HCT116 (cell line): Measurements from ENCODE around the gene BABAM2. TPM values are rescaled to one million over a fixed set of nuclear protein-coding genes. Genes with fewer than 3 reads are reported as not detected.

Experiments used
- ATAC-seq: fragments of 200-7000 bp; cut with Tn5 transposase; 2 replicates; pipeline ENCODE4 v1.9.1; 2020; ENCODE audit warnings: mild to moderate bottlenecking, moderate library complexity
- BruUV-seq: library from RNA; stranded (reverse); fragments of 400-500 nt; replicated peaks from 2 replicates; lab custom pipeline; 2021; lab: Mats Ljungman, UMichigan
- CTCF ChIA-PET: fragments of 300-600 bp; sonication (Branson Sonifier 250); formaldehyde crosslinking; loops from one replicate; lab custom pipeline; 2021; ENCODE audit warnings: antibody characterized with exemption; lab: Charles Lee
- POLR2A ChIA-PET: fragments of 300-600, 350-600 bp; sonication (Branson Sonifier 250); formaldehyde crosslinking; loops from one replicate; lab custom pipeline; 2021; ENCODE audit warnings: antibody characterized with exemption; lab: Charles Lee
- RAD21 ChIA-PET, 2 experiments: fragments of 300-600 bp; sonication (Branson Sonifier 250); formaldehyde crosslinking; loops; one replicate each; lab custom pipeline; 2023; ENCODE audit warnings: low total read pairs in 2 of 2; ENCODE audit not compliant: uncharacterized antibody in 2 of 2, unreplicated experiment in 2 of 2, low non-redundant PET in 1 of 2; lab: Charles Lee
- DNase-seq: peaks from one replicate; pipeline ENCODE4 v3.0.0-alpha.2; 2010; ENCODE audit warnings: low read depth, low spot score
- H2AFZ ChIP-seq: fragments of 200-600 bp; shearing (Covaris generic), sonication (generic); 2 replicates; pipeline ENCODE4 v1.6.1; 2017; ENCODE audit warnings: low read depth, mixed run types, mixed read lengths, antibody characterized with exemption, low read length; ENCODE audit not compliant: poor library complexity, severe bottlenecking
- H3K27ac ChIP-seq: 2 replicates; pipeline ENCODE4 v1.5.1; 2012; ENCODE audit warnings: low read depth, low read length
- H3K27me3 ChIP-seq: fragments of 200-600 bp; sonication (generic); 2 replicates; pipeline ENCODE4 v1.6.1; 2016; ENCODE audit warnings: mixed run types, low read length, mixed read lengths; ENCODE audit not compliant: insufficient read depth
- H3K36me3 ChIP-seq, 2 experiments: fragments of 200-500 bp in 1 of 2; fragments of 200-600 bp in 1 of 2; sonication (Bioruptor generic) in 1 of 2; sonication (generic) in 1 of 2; 2 replicates each; pipeline versions ENCODE4 v1.5.1 to v1.6.1; 2014 to 2016; ENCODE audit warnings: low read length in 2 of 2, inconsistent platforms in 1 of 2, mixed read lengths in 1 of 2, mixed run types in 1 of 2; ENCODE audit not compliant: insufficient read depth in 2 of 2, control insufficient read depth in 1 of 2
- H3K4me1 ChIP-seq, 2 experiments: fragments of 200-600 bp in 1 of 2; sonication (generic) in 1 of 2; 2 replicates each; pipeline versions ENCODE4 v1.5.1 to v1.6.1; 2012 to 2017; ENCODE audit warnings: low read length in 2 of 2, inconsistent platforms in 1 of 2, mild to moderate bottlenecking in 1 of 2, mixed read lengths in 1 of 2, mixed run types in 1 of 2, moderate library complexity in 1 of 2; ENCODE audit not compliant: insufficient read depth in 2 of 2, control insufficient read depth in 1 of 2
- H3K4me2 ChIP-seq: fragments of 200-600 bp; sonication (generic); 2 replicates; pipeline ENCODE4 v1.6.1; 2017; ENCODE audit warnings: mixed run types, low read length, mixed read lengths
- H3K4me3 ChIP-seq, 2 experiments: fragments of 200-600 bp in 1 of 2; sonication (generic) in 1 of 2; replicated peaks in 1 of 2; 2 replicates each; pipeline ENCODE4 v1.5.1; 2011 to 2016; ENCODE audit warnings: low read length in 2 of 2, control low read depth in 1 of 2, low read depth in 1 of 2, mild to moderate bottlenecking in 1 of 2, mixed read lengths in 1 of 2, mixed run types in 1 of 2
- H3K79me2 ChIP-seq: fragments of 200-600 bp; sonication (generic); 2 replicates; pipeline ENCODE4 v1.6.1; 2017; ENCODE audit warnings: mild to moderate bottlenecking, mixed run types, low read length, moderate library complexity, mixed read lengths; ENCODE audit not compliant: insufficient read depth
- H3K9ac ChIP-seq: fragments of 200-600 bp; sonication (generic); 2 replicates; pipeline ENCODE4 v1.6.1; 2016; ENCODE audit warnings: low read length, mixed read lengths
- H3K9me2 ChIP-seq: fragments of 200-600 bp; sonication (generic), shearing (Covaris generic); 2 replicates; pipeline ENCODE4 v1.6.1; 2017; ENCODE audit warnings: mixed run types, mild to moderate bottlenecking, moderate library complexity; ENCODE audit not compliant: insufficient read depth
- H3K9me3 ChIP-seq, 2 experiments: fragments of 200-500 bp in 1 of 2; fragments of 200-600 bp in 1 of 2; sonication (Bioruptor generic) in 1 of 2; sonication (generic) in 1 of 2; 2 replicates each; pipeline ENCODE4 v1.6.1; 2014 to 2017; ENCODE audit warnings: low read length in 2 of 2, mixed read lengths in 2 of 2, inconsistent platforms in 1 of 2, low read depth in 1 of 2, mild to moderate bottlenecking in 1 of 2, mixed run types in 1 of 2, moderate library complexity in 1 of 2; ENCODE audit not compliant: control insufficient read depth in 1 of 2, insufficient read depth in 1 of 2
- H4K20me1 ChIP-seq: fragments of 200-600 bp; sonication (generic), shearing (Covaris generic); 2 replicates; pipeline ENCODE4 v1.6.1; 2017; ENCODE audit warnings: mixed run types, mild to moderate bottlenecking, moderate library complexity; ENCODE audit not compliant: insufficient read depth
- CEBPB ChIP-seq: IDR thresholded peaks from 2 replicates; pipeline ENCODE4 v1.6.1; 2012; ENCODE audit warnings: low read depth
- ELF1 ChIP-seq: IDR thresholded peaks from 2 replicates; pipeline ENCODE4 v1.6.1; 2012; ENCODE audit warnings: low read depth, borderline replicate concordance
- EZH2 ChIP-seq: fragments of 200-600 bp; sonication (generic); IDR thresholded peaks from 2 replicates; pipeline ENCODE4 v1.6.1; 2017; ENCODE audit warnings: antibody characterized with exemption, mixed run types
- EZH2phosphoT487 ChIP-seq: fragments of 200-600 bp; IDR thresholded peaks from 2 replicates; pipeline ENCODE4 v1.6.1; 2018; ENCODE audit warnings: antibody characterized with exemption, borderline replicate concordance
- RAD21 ChIP-seq: IDR thresholded peaks from 2 replicates; pipeline ENCODE4 v1.6.1; 2012; ENCODE audit warnings: low read depth, mild to moderate bottlenecking
- SP1 ChIP-seq: IDR thresholded peaks from 2 replicates; pipeline ENCODE4 v1.6.1; 2012; ENCODE audit warnings: low read depth
- SRF ChIP-seq: IDR thresholded peaks from 2 replicates; pipeline ENCODE4 v1.6.1; 2012; ENCODE audit warnings: low read depth
- TCF7L2 ChIP-seq: IDR thresholded peaks from 2 replicates; pipeline ENCODE4 v1.7.0; 2011; ENCODE audit warnings: borderline replicate concordance, inconsistent platforms; ENCODE audit not compliant: insufficient read depth, insufficient read length; ENCODE audit errors: extremely low read depth
- YY1 ChIP-seq: IDR thresholded peaks from 2 replicates; pipeline ENCODE4 v1.6.1; 2011; ENCODE audit warnings: low read length, low read depth, moderate library complexity, mild to moderate bottlenecking; ENCODE audit not compliant: insufficient replicate concordance; ENCODE audit errors: extremely low read depth
- ZFX ChIP-seq: fragments of 450-650 bp; IDR thresholded peaks from 2 replicates; pipeline ENCODE4 v1.6.1; 2017
- ZNF274 ChIP-seq: fragments of 200-500 bp; sonication (Bioruptor generic); IDR thresholded peaks from 2 replicates; pipeline ENCODE4 v1.6.1; 2014; ENCODE audit warnings: mild to moderate bottlenecking, low read depth, low read length, inconsistent platforms
- intact Hi-C: fragments of 100-400 bp; cut with micrococcal nuclease; formaldehyde crosslinking; loops from 2 replicates; pipeline ENCODE4 v1.10.0; 2022
- total RNA-seq: library from RNA; stranded (reverse); gene quantifications from one replicate; pipeline ENCODE4 v1.2.1, GENCODE V29; 2021; ENCODE audit not compliant: unreplicated experiment
- TF ChIP-seq, protein P1 (sequence below): IDR thresholded peaks from 2 replicates; pipeline ENCODE4 v1.6.1; 2012
- TF ChIP-seq, protein P2 (sequence below), 3 experiments: fragments of 200-600 bp in 1 of 3; sonication (generic) in 1 of 3; IDR thresholded peaks in 2 of 3; conservative IDR thresholded peaks in 1 of 3; 2 replicates each; pipeline ENCODE4 v1.5.1; 2012 to 2017; ENCODE audit warnings: low read depth in 2 of 3, low read length in 2 of 3, antibody characterized with exemption in 1 of 3, borderline replicate concordance in 1 of 3, control low read depth in 1 of 3, mild to moderate bottlenecking in 1 of 3, mixed read lengths in 1 of 3, mixed run types in 1 of 3, moderate library complexity in 1 of 3; ENCODE audit not compliant: insufficient read depth in 1 of 3
- TF ChIP-seq, protein P3 (sequence below): IDR thresholded peaks from 2 replicates; pipeline ENCODE4 v1.6.1; 2012; ENCODE audit warnings: low read depth

The BABAM2 gene
- total RNA-seq, 1 experiment from 2014 or later = 23.8 TPM

DNA sequence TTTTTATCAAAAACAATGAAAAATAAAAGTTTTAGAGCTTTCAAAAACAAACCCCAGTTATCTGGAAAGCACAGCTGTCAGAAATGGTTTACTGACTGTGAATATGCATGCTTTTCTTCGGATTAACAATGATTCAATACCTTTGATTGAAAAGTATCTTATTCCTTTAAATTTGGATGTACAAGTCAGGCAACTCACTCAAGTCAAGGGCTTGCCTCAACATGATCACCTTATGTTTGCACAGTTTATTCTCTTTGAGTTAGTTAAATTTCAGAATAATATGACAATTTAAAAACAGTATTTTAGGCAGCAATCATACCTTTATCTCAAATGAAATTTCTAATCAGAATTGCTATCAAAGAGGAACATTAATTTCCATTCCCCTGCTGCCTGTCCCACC is 393.3 kb downstream of the BABAM2 start:
- no peaks in the 10 kb centered on the region for H3K9me2 ChIP-seq
- H3K9me3 ChIP-seq = no peaks in the 10 kb centered on the region
- no peak overlapping the region for H3K4me2 ChIP-seq
- H3K79me2 ChIP-seq = no peaks in the 10 kb centered on the region
- ATAC-seq = no peak
- H3K27ac ChIP-seq = no peak overlapping the region
- BruUV-seq = no TSS peak
- intact Hi-C loops = no loop called here
- H2AFZ ChIP-seq = no peak overlapping the region
- no peak overlapping the region for H3K9ac ChIP-seq
- no peaks in the 10 kb centered on the region for H4K20me1 ChIP-seq
- H3K4me1 ChIP-seq = peaks cover 0 to 6% of the 10 kb centered on the region in 2 experiments; a peak in 1 of 4 replicates
- CTCF ChIA-PET = no interaction called here
- H3K27me3 ChIP-seq = no peaks in the 10 kb centered on the region
- TF ChIP-seq, protein P1, sequence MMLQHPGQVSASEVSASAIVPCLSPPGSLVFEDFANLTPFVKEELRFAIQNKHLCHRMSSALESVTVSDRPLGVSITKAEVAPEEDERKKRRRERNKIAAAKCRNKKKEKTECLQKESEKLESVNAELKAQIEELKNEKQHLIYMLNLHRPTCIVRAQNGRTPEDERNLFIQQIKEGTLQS = no peak
- no peak for TF ChIP-seq YY1
- no peak for TF ChIP-seq EZH2phosphoT487
- TF ChIP-seq EZH2 = no peak
- TF ChIP-seq SRF = no peak
- TF ChIP-seq SP1 = no peak
- no peak for TF ChIP-seq ZFX
- TF ChIP-seq, protein P2, sequence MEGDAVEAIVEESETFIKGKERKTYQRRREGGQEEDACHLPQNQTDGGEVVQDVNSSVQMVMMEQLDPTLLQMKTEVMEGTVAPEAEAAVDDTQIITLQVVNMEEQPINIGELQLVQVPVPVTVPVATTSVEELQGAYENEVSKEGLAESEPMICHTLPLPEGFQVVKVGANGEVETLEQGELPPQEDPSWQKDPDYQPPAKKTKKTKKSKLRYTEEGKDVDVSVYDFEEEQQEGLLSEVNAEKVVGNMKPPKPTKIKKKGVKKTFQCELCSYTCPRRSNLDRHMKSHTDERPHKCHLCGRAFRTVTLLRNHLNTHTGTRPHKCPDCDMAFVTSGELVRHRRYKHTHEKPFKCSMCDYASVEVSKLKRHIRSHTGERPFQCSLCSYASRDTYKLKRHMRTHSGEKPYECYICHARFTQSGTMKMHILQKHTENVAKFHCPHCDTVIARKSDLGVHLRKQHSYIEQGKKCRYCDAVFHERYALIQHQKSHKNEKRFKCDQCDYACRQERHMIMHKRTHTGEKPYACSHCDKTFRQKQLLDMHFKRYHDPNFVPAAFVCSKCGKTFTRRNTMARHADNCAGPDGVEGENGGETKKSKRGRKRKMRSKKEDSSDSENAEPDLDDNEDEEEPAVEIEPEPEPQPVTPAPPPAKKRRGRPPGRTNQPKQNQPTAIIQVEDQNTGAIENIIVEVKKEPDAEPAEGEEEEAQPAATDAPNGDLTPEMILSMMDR (IDR thresholded peaks at IDR 0.05 in 2 of 3, conservative IDR thresholded peaks at IDR 0.05 in 1 of 3; ENCODE audit: borderline replicate concordance in 1 of 3, insufficient read depth in 1 of 3, low read depth in 2 of 3, low read length in 2 of 3) = no peak
- TF ChIP-seq, all 23 proteins: peak for 0
- no peak overlapping the region for H3K4me3 ChIP-seq
- no peaks in the 10 kb centered on the region for H3K36me3 ChIP-seq
- POLR2A ChIA-PET = no interaction called here
- no peak for DNase-seq
- RAD21 ChIA-PET = no interaction called here

DNA sequence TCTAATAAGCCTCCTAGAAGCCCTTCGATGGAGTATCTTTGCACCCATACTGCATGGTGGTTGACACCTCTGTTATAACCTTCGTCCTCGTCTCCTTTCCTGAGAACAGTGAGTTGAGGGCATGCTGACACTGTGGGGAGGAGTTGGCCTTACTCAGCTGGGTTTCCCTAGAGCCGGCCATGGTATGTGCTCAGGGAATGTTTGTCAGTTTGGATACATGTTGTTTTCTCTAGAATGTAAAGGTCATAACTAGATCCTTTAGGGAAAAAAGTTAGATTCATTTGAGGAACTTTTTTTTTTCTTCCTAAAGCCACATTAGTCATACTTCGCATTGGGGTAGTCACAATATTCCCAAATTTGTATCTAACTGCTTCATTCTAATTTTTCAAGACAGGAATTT is 396.1 kb downstream of the BABAM2 start:
- Histone ChIP-seq H3K4me1 (peaks cover 0 to 5% of the 10 kb centered on the region in 2 experiments; a peak in 1 of 4 replicates), H3K9me2 (no peaks in the 10 kb centered on the region), H3K36me3 (no peaks in the 10 kb centered on the region), H4K20me1 (no peaks in the 10 kb centered on the region), H3K27ac (no peak overlapping the region), H3K4me3 (no peak overlapping the region), H3K79me2 (no peaks in the 10 kb centered on the region), H3K9ac (no peak overlapping the region), H3K27me3 (no peaks in the 10 kb centered on the region), H3K4me2 (no peak overlapping the region), H3K9me3 (no peaks in the 10 kb centered on the region), H2AFZ (no peak overlapping the region)
- no TSS peak for BruUV-seq
- intact Hi-C loops = no loop called here
- ATAC-seq (no peak), DNase-seq (no peak)
- POLR2A ChIA-PET = no interaction called here
- CTCF ChIA-PET = no interaction called here
- RAD21 ChIA-PET = no interaction called here
- TF ChIP-seq ELF1 = no peak
- no peak for TF ChIP-seq SRF
- TF ChIP-seq SP1 = no peak
- no peak for TF ChIP-seq ZNF274
- no peak for TF ChIP-seq TCF7L2
- TF ChIP-seq EZH2 = no peak
- TF ChIP-seq CEBPB = no peak
- TF ChIP-seq, protein P3, sequence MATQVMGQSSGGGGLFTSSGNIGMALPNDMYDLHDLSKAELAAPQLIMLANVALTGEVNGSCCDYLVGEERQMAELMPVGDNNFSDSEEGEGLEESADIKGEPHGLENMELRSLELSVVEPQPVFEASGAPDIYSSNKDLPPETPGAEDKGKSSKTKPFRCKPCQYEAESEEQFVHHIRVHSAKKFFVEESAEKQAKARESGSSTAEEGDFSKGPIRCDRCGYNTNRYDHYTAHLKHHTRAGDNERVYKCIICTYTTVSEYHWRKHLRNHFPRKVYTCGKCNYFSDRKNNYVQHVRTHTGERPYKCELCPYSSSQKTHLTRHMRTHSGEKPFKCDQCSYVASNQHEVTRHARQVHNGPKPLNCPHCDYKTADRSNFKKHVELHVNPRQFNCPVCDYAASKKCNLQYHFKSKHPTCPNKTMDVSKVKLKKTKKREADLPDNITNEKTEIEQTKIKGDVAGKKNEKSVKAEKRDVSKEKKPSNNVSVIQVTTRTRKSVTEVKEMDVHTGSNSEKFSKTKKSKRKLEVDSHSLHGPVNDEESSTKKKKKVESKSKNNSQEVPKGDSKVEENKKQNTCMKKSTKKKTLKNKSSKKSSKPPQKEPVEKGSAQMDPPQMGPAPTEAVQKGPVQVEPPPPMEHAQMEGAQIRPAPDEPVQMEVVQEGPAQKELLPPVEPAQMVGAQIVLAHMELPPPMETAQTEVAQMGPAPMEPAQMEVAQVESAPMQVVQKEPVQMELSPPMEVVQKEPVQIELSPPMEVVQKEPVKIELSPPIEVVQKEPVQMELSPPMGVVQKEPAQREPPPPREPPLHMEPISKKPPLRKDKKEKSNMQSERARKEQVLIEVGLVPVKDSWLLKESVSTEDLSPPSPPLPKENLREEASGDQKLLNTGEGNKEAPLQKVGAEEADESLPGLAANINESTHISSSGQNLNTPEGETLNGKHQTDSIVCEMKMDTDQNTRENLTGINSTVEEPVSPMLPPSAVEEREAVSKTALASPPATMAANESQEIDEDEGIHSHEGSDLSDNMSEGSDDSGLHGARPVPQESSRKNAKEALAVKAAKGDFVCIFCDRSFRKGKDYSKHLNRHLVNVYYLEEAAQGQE = no peak
- no peak for TF ChIP-seq RAD21
- TF ChIP-seq, protein P1 = no peak
